ENCODE results near the gene NFATC2.
"Not testable (repeated sequence)": the region's sequence is repeated elsewhere in the genome, so short reads cannot be mapped to it uniquely, and the experiment has no call there.

The NFATC2 gene

GRCh38 chr20:51570739-51571459 lies 28.4 kb upstream of the NFATC2 start:
- no peak overlapping the region for H3K4me2 ChIP-seq
- H3K9ac ChIP-seq = no peak overlapping the region
- H3K9me3 ChIP-seq (replicated peaks in 1 of 11) = peaks cover 0 to 36% (median 18%) of the 10 kb centered on the region in 11 experiments; a peak in 16 of 22 replicates
- H3K27ac ChIP-seq = no peak overlapping the region
- no peaks in the 10 kb centered on the region for H4K20me1 ChIP-seq
- no peak overlapping the region for H3K4me3 ChIP-seq
- TF ChIP-seq Cebpa-rat (IDR thresholded peaks at IDR 0.05) = no peak
- H3K27me3 ChIP-seq = peaks cover 0 to 9% (median 4%) of the 10 kb centered on the region in 11 experiments; a peak in 10 of 22 replicates
- H3K36me3 ChIP-seq = no peaks in the 10 kb centered on the region
- 0 out of 20 replicates have a peak, but pooled peaks cover 0 to 3% (median 0%) of the 10 kb centered on the region in 10 experiments for H3K4me1 ChIP-seq

GRCh38 chr20:51569815-51570738 lies 27.6 kb upstream of the NFATC2 start:
- Histone ChIP-seq H3K9ac (no peak overlapping the region), H3K27ac (no peak overlapping the region), H4K20me1 (no peaks in the 10 kb centered on the region), H3K4me1 (0 out of 20 replicates have a peak, but pooled peaks cover 0 to 3% (median 0%) of the 10 kb centered on the region in 10 experiments), H3K27me3 (peaks cover 4 to 17% (median 13%) of the 10 kb centered on the region in 11 experiments; a peak in 20 of 22 replicates), H3K36me3 (no peaks in the 10 kb centered on the region), H3K4me2 (no peak overlapping the region), H3K4me3 (no peak overlapping the region), H3K9me3 (replicated peaks in 1 of 11) (peaks cover 0 to 35% (median 17%) of the 10 kb centered on the region in 11 experiments; a peak in 16 of 22 replicates)
- TF ChIP-seq Cebpa-rat (IDR thresholded peaks at IDR 0.05) = no peak

- not testable (repeated sequence) for H4K20me1 ChIP-seq, H3K36me3 ChIP-seq, H3K4me1 ChIP-seq, H3K27ac ChIP-seq, H3K4me2 ChIP-seq, H3K9ac ChIP-seq, H3K4me3 ChIP-seq
- Histone ChIP-seq H3K9me3 (replicated peaks in 1 of 11) (peaks cover 0 to 21% (median 8%) of the 10 kb centered on the region in 11 experiments; a peak in 12 of 22 replicates), H3K27me3 (peaks cover 19 to 33% (median 28%) of the 10 kb centered on the region in 11 experiments)
Observed at GRCh38 chr20:51568533-51568932, 26.0 kb upstream of the NFATC2 start.

- Histone ChIP-seq H3K4me2 (no peak overlapping the region), H3K9ac (no peak overlapping the region), H4K20me1 (peaks cover 0 to 13% (median 6%) of the 10 kb centered on the region in 11 experiments; a peak in 9 of 22 replicates), H3K9me3 (replicated peaks in 1 of 11) (peaks cover 0 to 21% (median 8%) of the 10 kb centered on the region in 11 experiments; a peak in 12 of 22 replicates), H3K36me3 (no peaks in the 10 kb centered on the region), H3K27ac (no peak overlapping the region), H3K27me3 (peaks cover 28 to 42% (median 37%) of the 10 kb centered on the region in 11 experiments), H3K4me3 (no peak overlapping the region), H3K4me1 (peaks cover 5 to 11% (median 6%) of the 10 kb centered on the region in 10 experiments; a peak in 19 of 20 replicates)
- TF ChIP-seq Cebpa-rat (IDR thresholded peaks at IDR 0.05) = no peak
Observed at GRCh38 chr20:51567622-51568021, 25.1 kb upstream of the NFATC2 start.

GRCh38 chr20:51566594-51566993 lies 24.1 kb upstream of the NFATC2 start:
- Histone ChIP-seq H3K36me3 (no peaks in the 10 kb centered on the region), H3K4me3 (no peak overlapping the region)
- TF ChIP-seq Cebpa-rat (IDR thresholded peaks at IDR 0.05) = no peak

GRCh38 chr20:51565298-51566144 lies 23.0 kb upstream of the NFATC2 start:
- H3K9ac ChIP-seq = no peak overlapping the region
- no peak for TF ChIP-seq Cebpa-rat (IDR thresholded peaks at IDR 0.05)
- H3K9me3 ChIP-seq (replicated peaks in 1 of 11) = peaks cover 0 to 17% (median 8%) of the 10 kb centered on the region in 11 experiments; a peak in 11 of 22 replicates
- H3K4me1 ChIP-seq = peaks cover 11 to 22% (median 16%) of the 10 kb centered on the region in 10 experiments
- no peaks in the 10 kb centered on the region for H3K36me3 ChIP-seq
- H3K27ac ChIP-seq = no peak overlapping the region
- H3K27me3 ChIP-seq = peaks cover 49 to 63% (median 58%) of the 10 kb centered on the region in 11 experiments
- no peak overlapping the region for H3K4me3 ChIP-seq
- H3K4me2 ChIP-seq = peak overlapping the region in 1 of 11 experiments; percentile 15; a peak in 1 of 22 replicates
- peaks cover 0 to 23% (median 12%) of the 10 kb centered on the region in 11 experiments; a peak in 11 of 22 replicates for H4K20me1 ChIP-seq

More at GRCh38 chr20:51566594-51566993, 24.1 kb upstream of the NFATC2 start:
- Histone ChIP-seq H3K27me3 (peaks cover 38 to 52% (median 47%) of the 10 kb centered on the region in 11 experiments), H3K9me3 (replicated peaks in 1 of 11) (peaks cover 0 to 17% (median 8%) of the 10 kb centered on the region in 11 experiments; a peak in 12 of 22 replicates), H3K9ac (no peak overlapping the region), H3K4me2 (no peak overlapping the region), H4K20me1 (peaks cover 0 to 23% (median 12%) of the 10 kb centered on the region in 11 experiments; a peak in 11 of 22 replicates), H3K27ac (no peak overlapping the region), H3K4me1 (peaks cover 11 to 22% (median 17%) of the 10 kb centered on the region in 10 experiments)

GRCh38 chr20:51563486-51564332 lies 21.2 kb upstream of the NFATC2 start:
- Histone ChIP-seq H3K4me2 (peak overlapping the region in 4 of 11 experiments; percentile 81 to 96 (median 90); a peak in 5 of 22 replicates), H3K9me3 (replicated peaks in 1 of 11) (peaks cover 0 to 12% (median 8%) of the 10 kb centered on the region in 11 experiments; a peak in 11 of 22 replicates), H4K20me1 (peaks cover 0 to 23% (median 12%) of the 10 kb centered on the region in 11 experiments; a peak in 11 of 22 replicates), H3K4me1 (peaks cover 11 to 22% (median 16%) of the 10 kb centered on the region in 10 experiments), H3K36me3 (no peaks in the 10 kb centered on the region), H3K27me3 (peaks cover 62 to 80% (median 75%) of the 10 kb centered on the region in 11 experiments), H3K9ac (no peak overlapping the region), H3K4me3 (peak overlapping the region in 2 of 10 experiments; percentile 46 to 60; a peak in 2 of 20 replicates), H3K27ac (no peak overlapping the region)
- no peak for TF ChIP-seq Cebpa-rat (IDR thresholded peaks at IDR 0.05)
